Gastrocnemius medialis (tissue), 4 donors: Measurements from ENCODE around the gene ARF1. TPM values are rescaled to one million over a fixed set of nuclear protein-coding genes. Genes with fewer than 3 reads are reported as not detected.

Source experiments
- ATAC-seq, 2 donors: fragments of 150-250 bp; one replicate each; pipeline ENCODE4 v1.9.1; 2016
- DNase-seq, 2 donors: peaks; one replicate each; pipeline ENCODE4 v3.0.0-alpha.2; 2019
- H3K27ac ChIP-seq, 4 donors: fragments of 200-600 bp; sonication (generic); 1 replicate in 1 of 4; 2 replicates in 3 of 4; pipeline ENCODE4 v1.5.1; 2016 to 2018; ENCODE audit warnings: mild to moderate bottlenecking in 2 of 4, moderate library complexity in 1 of 4
- H3K27me3 ChIP-seq, 3 donors: fragments of 200-600 bp; sonication (generic) in 2 of 3; 1 replicate in 1 of 3; 2 replicates in 2 of 3; pipeline versions ENCODE4 v1.5.1 to v1.6.0; 2016 to 2019; ENCODE audit warnings: mild to moderate bottlenecking in 1 of 3, moderate library complexity in 1 of 3
- H3K36me3 ChIP-seq, 2 donors: fragments of 200-600 bp; sonication (generic) in 1 of 2; one replicate each; pipeline ENCODE4 v1.5.1; 2017 to 2018
- H3K4me1 ChIP-seq, 2 donors: fragments of 200-600 bp; sonication (generic) in 1 of 2; one replicate each; pipeline ENCODE4 v1.5.1; 2016 to 2017; ENCODE audit warnings: mild to moderate bottlenecking in 2 of 2
- H3K4me3 ChIP-seq, 4 donors: fragments of 200-600 bp; sonication (generic) in 3 of 4; 1 replicate in 1 of 4; 2 replicates in 3 of 4; pipeline ENCODE4 v1.5.1; 2016 to 2019; ENCODE audit warnings: mild to moderate bottlenecking in 2 of 4
- H3K9me3 ChIP-seq, 3 donors: fragments of 200-600 bp; sonication (generic) in 2 of 3; 1 replicate in 1 of 3; 2 replicates in 2 of 3; pipeline ENCODE4 v1.5.1; 2016 to 2019
- POLR2A ChIP-seq, 2 donors: fragments of 450-650 bp; IDR thresholded peaks; one replicate each; pipeline ENCODE4 v1.6.1; 2017; ENCODE audit warnings: antibody characterized with exemption in 2 of 2, mild to moderate bottlenecking in 2 of 2, moderate library complexity in 2 of 2
- in situ Hi-C, 4 donors: fragments of 200-750 bp; cut with MboI; loops; one replicate each; pipeline versions ENCODE4 v1.15.0 to v1.8.0; 2017; ENCODE audit warnings: low sequenced_read_pairs in 4 of 4
- intact Hi-C: fragments of 100-400 bp; cut with DNase I; formaldehyde crosslinking; loops from one replicate; pipeline ENCODE4 v1.15.1; 2023; ENCODE audit warnings: low total_unique reads
- total RNA-seq, 4 donors: library from RNA; depleted of rRNA; stranded (reverse); fragments of >200 nt; gene quantifications; one replicate each; pipeline versions ENCODE4 v1.1.0 to v1.2.3, GENCODE V29; 2016
- TF ChIP-seq, protein P1 (sequence below), 5 experiments: fragments of 450-650 bp in 3 of 5; fragments of 200-600 bp in 2 of 5; sonication (generic) in 2 of 5; IDR thresholded peaks in 4 of 5; conservative IDR thresholded peaks in 1 of 5; 1 replicate in 4 of 5; 2 replicates in 1 of 5; pipeline ENCODE4 v1.5.1; 2016 to 2019; ENCODE audit warnings: antibody characterized with exemption in 5 of 5, mild to moderate bottlenecking in 3 of 5, moderate library complexity in 3 of 5

Gene ARF1
- total RNA-seq, 4 donors from 2014 or later: 234 to 422 (median 306) TPM

GRCh38 chr1:228105996-228106799 lies 23.7 kb downstream of the ARF1 start:
- H3K36me3 ChIP-seq: peaks cover 0 to 17% of the 10 kb centered on the region in 2 donors
- no peak for DNase-seq
- H3K27ac ChIP-seq: no peak overlapping the region
- H3K27me3 ChIP-seq: no peaks in the 10 kb centered on the region
- no peak overlapping the region for H3K4me3 ChIP-seq
- no peak for ATAC-seq
- no peaks in the 10 kb centered on the region for H3K9me3 ChIP-seq
- H3K4me1 ChIP-seq: peaks cover 28 to 38% of the 10 kb centered on the region in 2 donors
- intact Hi-C loops (loop anchor here (10.0 kb wide), 2 partner anchors 299 to 379 kb away; partner anchors contain the start of genes RNF187 and TRIM11), in situ Hi-C loops (no loop called here)
- TF ChIP-seq, protein P1, sequence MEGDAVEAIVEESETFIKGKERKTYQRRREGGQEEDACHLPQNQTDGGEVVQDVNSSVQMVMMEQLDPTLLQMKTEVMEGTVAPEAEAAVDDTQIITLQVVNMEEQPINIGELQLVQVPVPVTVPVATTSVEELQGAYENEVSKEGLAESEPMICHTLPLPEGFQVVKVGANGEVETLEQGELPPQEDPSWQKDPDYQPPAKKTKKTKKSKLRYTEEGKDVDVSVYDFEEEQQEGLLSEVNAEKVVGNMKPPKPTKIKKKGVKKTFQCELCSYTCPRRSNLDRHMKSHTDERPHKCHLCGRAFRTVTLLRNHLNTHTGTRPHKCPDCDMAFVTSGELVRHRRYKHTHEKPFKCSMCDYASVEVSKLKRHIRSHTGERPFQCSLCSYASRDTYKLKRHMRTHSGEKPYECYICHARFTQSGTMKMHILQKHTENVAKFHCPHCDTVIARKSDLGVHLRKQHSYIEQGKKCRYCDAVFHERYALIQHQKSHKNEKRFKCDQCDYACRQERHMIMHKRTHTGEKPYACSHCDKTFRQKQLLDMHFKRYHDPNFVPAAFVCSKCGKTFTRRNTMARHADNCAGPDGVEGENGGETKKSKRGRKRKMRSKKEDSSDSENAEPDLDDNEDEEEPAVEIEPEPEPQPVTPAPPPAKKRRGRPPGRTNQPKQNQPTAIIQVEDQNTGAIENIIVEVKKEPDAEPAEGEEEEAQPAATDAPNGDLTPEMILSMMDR (IDR thresholded peaks at IDR 0.05 in 4 of 5, conservative IDR thresholded peaks at IDR 0.05 in 1 of 5): no peak
- TF ChIP-seq POLR2A (IDR thresholded peaks at IDR 0.05): no peak

DNA sequence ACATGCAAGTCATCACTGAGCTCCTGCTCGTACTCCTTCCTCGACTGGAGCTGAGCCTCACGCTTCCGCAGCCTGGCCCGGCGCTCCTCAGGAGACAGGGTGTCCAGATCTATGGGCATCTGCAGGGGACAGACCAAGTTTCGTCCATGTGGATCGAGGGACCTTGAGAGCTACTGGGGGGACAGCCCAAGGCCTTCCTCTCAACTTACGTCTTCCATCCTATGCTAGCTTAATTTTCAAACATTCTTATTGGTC lies 24.2 kb downstream of the ARF1 start:
- H3K27me3 ChIP-seq: no peaks in the 10 kb centered on the region
- H3K4me3 ChIP-seq: no peak overlapping the region
- DNase-seq (no peak), ATAC-seq (no peak)
- TF ChIP-seq, protein P1 (IDR thresholded peaks at IDR 0.05 in 4 of 5, conservative IDR thresholded peaks at IDR 0.05 in 1 of 5): no peak
- TF ChIP-seq POLR2A (IDR thresholded peaks at IDR 0.05): no peak
- intact Hi-C loops: loop anchor here (10.0 kb wide), 2 partner anchors 298 to 378 kb away; partner anchors contain the start of genes RNF187 and TRIM11
- no peak overlapping the region for H3K27ac ChIP-seq
- peaks cover 0 to 17% of the 10 kb centered on the region in 2 donors for H3K36me3 ChIP-seq
- peaks cover 28 to 37% of the 10 kb centered on the region in 2 donors for H3K4me1 ChIP-seq
- in situ Hi-C loops: no loop called here
- H3K9me3 ChIP-seq: no peaks in the 10 kb centered on the region

DNA sequence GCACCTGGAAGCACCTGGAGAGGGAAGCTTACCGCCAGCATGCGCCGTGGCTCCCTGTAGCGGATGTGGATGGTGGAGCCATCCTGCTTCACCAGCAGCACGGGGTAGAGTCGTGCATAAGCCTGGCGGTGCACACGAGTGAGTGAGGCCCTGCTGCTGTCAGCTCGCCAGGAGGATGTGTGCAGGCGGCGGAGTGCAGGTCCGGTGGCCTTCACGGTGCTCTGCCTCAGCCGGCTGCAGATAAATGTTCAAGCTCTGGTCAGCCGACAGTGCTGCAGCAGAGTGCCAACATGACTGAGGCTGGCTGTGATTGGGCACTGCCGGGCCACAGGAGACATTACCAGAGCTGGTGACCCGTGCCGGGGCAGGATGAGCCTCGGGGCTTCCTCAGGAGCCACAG lies 25.1 kb downstream of the ARF1 start:
- DNase-seq (no peak), ATAC-seq (no peak)
- H3K27me3 ChIP-seq: no peaks in the 10 kb centered on the region
- TF ChIP-seq, protein P1 (IDR thresholded peaks at IDR 0.05 in 4 of 5, conservative IDR thresholded peaks at IDR 0.05 in 1 of 5): no peak
- no peak for TF ChIP-seq POLR2A (IDR thresholded peaks at IDR 0.05)
- H3K4me1 ChIP-seq: peaks cover 28% of the 10 kb centered on the region in 2 donors
- H3K36me3 ChIP-seq: peaks cover 0 to 17% of the 10 kb centered on the region in 2 donors
- intact Hi-C loops: loop anchor here (1.0 to 10.0 kb wide), 3 partner anchors 23 to 377 kb away; partner anchors contain the start of genes RNF187 and TRIM11
- H3K9me3 ChIP-seq: no peaks in the 10 kb centered on the region
- no peak overlapping the region for H3K4me3 ChIP-seq
- peak overlapping the region in 1 of 4 donors; percentile 92 for H3K27ac ChIP-seq
- in situ Hi-C loops: no loop called here

- DNase-seq (no peak), ATAC-seq (no peak)
- no peaks in the 10 kb centered on the region for H3K9me3 ChIP-seq
- H3K27ac ChIP-seq: peak overlapping the region; percentile 86 to 96 (median 92)
- no peak for TF ChIP-seq POLR2A (IDR thresholded peaks at IDR 0.05)
- TF ChIP-seq, protein P1 (IDR thresholded peaks at IDR 0.05 in 4 of 5, conservative IDR thresholded peaks at IDR 0.05 in 1 of 5): no peak
- in situ Hi-C loops (no loop called here), intact Hi-C loops (loop anchor here (1.0 to 10.0 kb wide), 3 partner anchors 24 to 377 kb away; partner anchors contain the start of genes RNF187 and TRIM11)
- no peaks in the 10 kb centered on the region for H3K27me3 ChIP-seq
- H3K4me1 ChIP-seq: peaks cover 28% of the 10 kb centered on the region in 2 donors
- peak overlapping the region; percentile 73 to 100 (median 79) for H3K4me3 ChIP-seq
- H3K36me3 ChIP-seq: peaks cover 0 to 17% of the 10 kb centered on the region in 2 donors
Observed at GRCh38 chr1:228108055-228108690, 25.7 kb downstream of the ARF1 start.
